GM23248 (cell line): ENCODE measurements around the gene BRME1.

Source experiments
- EZH2 ChIP-seq: fragments of 200-600 bp; sonication (generic); IDR thresholded peaks from 2 replicates; pipeline ENCODE4 v1.6.1; 2018; ENCODE audit warnings: antibody characterized with exemption, mild to moderate bottlenecking; ENCODE audit not compliant: insufficient read depth, poor library complexity, severe bottlenecking
- EZH2phosphoT487 ChIP-seq: fragments of 200-600 bp; sonication (generic); IDR thresholded peaks from 2 replicates; pipeline ENCODE4 v1.6.1; 2018; ENCODE audit warnings: antibody characterized with exemption, moderate library complexity, mild to moderate bottlenecking, low read depth; ENCODE audit not compliant: insufficient read depth

- TF ChIP-seq EZH2 (no peak), EZH2phosphoT487 (no peak)
Measured at GRCh38 chr19:13881692-13882418, 24.1 kb downstream of the BRME1 start.
